Left renal pelvis (tissue), 4 donors: ENCODE results near the gene MICAL3. TPM values are rescaled to one million over a fixed set of nuclear protein-coding genes. Genes with fewer than 3 reads are reported as not detected.
"Not testable (repeated sequence)": the region's sequence is repeated elsewhere in the genome, so short reads cannot be mapped to it uniquely, and the experiment has no call there.

Source experiments
- DNase-seq, 4 donors: peaks; one replicate each; pipeline ENCODE4 v3.0.0-alpha.2; 2013; ENCODE audit warnings: low read depth in 4 of 4, low spot score in 3 of 4
- polyA plus RNA-seq, 4 donors: library from polyadenylated mRNA; unstranded; fragments of 120-200 nt; gene quantifications; one replicate each; pipeline ENCODE4 v1.2.1, GENCODE V29; 2013; ENCODE audit not compliant: insufficient read length in 4 of 4

Gene MICAL3
- polyA plus RNA-seq, 4 donors: 20.7 to 37.1 (median 34.1) TPM

DNA sequence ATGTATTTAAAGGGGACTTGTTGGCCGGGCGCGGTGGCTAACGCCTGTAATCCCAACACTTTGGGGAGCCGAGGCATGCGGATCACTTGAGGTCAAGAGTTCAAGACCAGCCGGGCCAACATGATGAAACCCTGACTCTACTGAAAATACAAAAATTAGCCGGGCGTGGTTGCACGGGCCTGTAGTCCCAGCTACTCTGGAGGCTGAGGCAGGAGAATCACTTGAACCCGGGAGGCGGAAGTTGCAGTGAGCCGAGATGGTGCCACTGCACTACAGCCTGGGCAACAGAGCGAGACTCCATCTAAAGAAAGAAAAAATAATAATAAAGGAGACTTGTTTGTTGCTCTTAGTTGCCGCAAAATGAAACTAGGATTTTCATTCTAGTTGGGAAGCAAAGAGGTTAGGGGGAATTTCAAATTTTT is 22.5 kb downstream of the MICAL3 start:
- not testable (repeated sequence) for DNase-seq

GRCh38 chr22:18001040-18001893 is 23.1 kb downstream of the MICAL3 start:
- DNase-seq: peak; percentile 93 to 95 (median 94)

- DNase-seq: no peak
These were observed 23.8 kb downstream of the MICAL3 start for GRCh38 chr22:18000441-18001039.

- no peak for DNase-seq
These were observed 24.5 kb downstream of the MICAL3 start for GRCh38 chr22:17999851-18000250.

- DNase-seq: no peak
These were observed 25.4 kb downstream of the MICAL3 start for GRCh38 chr22:17998913-17999312.

DNA sequence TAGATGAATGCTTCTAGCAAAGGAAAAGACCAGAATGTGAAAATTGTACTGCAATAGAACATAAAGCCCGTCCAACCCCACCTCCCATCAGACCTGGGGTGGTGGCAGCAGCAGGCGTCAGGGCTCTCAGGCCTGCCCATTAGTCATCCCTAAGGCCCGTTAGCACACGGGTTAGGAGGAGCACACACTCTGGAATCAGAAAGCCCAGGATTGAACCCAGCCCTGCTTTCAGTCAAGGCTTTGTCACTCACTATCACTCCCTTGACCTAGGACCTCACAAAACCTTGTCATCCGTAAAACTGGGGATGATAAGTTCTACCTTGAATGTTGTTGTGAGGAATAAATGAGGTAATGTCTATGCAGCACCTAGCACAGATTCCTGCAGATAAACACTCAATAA is 26.9 kb downstream of the MICAL3 start:
- DNase-seq: no peak

- not testable (repeated sequence) for DNase-seq
These were observed 29.1 kb downstream of the MICAL3 start for GRCh38 chr22:17995256-17995655.

- no peak for DNase-seq
These were observed 29.8 kb downstream of the MICAL3 start for GRCh38 chr22:17994424-17995108.

GRCh38 chr22:17992976-17993375 is 31.4 kb downstream of the MICAL3 start:
- DNase-seq: not testable (repeated sequence)

- DNase-seq: not testable (repeated sequence)
These were observed 32.4 kb downstream of the MICAL3 start for GRCh38 chr22:17991992-17992391.

DNA sequence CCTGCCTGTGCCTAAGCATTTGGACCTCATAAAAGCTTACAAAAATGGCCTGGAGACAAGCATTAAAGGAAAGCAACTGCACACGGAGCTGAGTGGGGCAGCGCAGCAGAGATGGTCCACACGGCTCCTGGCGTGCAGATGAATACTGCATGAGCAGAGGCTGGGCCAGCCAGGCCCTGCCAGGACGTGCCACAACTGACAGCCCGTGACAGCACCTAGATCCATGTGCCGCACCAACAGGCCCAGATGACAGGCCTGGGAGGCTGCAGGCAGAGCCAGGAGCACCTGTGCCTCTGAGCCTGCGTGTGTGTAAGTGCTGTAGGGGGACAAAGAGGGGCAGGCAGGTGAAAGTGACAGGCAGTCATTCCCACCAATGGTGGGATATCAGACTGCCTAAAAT is 33.4 kb downstream of the MICAL3 start:
- no peak for DNase-seq

DNA sequence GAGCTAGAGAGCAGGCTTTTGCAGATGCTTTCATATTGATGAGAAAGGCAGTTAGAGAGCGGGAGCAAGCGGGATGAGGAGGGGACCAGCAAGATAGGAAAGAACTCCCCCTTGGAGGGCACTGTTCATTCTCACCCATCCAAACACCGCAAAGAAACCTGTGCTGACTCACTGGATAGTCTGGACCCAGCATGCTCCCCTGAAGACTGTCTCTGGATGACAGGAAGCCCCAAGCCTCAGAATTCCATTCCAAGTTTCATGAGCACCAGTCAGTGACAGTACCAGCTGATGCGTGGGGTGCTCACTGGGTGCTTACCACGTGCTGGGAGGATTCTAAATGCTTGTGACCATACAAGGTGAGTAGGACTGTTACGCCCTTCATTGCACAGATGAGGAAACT is 34.2 kb downstream of the MICAL3 start:
- DNase-seq: no peak

- no peak for DNase-seq
These were observed 35.4 kb downstream of the MICAL3 start for GRCh38 chr22:17988800-17989513.

- no peak for DNase-seq
These were observed 38.8 kb downstream of the MICAL3 start for GRCh38 chr22:17985606-17986005.

- DNase-seq: not testable (repeated sequence)
These were observed 39.3 kb downstream of the MICAL3 start for GRCh38 chr22:17985071-17985470.

GRCh38 chr22:17984114-17984513 is 40.2 kb downstream of the MICAL3 start:
- no peak for DNase-seq

DNA sequence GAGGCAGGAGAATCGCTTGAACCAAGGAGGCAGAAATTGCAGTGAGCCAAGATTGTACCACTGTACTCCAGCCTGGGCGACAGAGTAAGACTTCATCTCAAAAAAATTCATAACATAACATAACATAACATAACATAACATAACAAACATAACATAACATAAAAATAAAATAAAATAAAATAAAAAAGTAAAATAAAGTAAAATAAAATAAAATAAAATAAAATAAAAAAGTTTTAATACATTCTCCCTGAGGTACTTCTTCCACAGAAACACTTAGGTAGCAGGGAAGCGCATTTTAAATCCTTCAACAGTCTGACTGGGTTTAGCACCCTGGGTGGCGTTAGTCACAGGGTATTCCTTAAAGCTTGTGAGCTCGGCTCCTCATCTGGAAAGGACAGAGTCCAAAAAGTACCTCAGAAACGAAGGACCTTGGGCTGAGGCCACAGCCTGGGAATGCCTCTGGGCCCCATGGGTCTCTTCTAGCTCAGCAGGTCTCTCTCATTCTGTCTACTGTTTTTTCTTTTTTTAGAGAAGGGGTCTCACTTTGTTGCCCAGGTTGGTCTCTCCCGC is 41.7 kb downstream of the MICAL3 start:
- DNase-seq: no peak

DNA sequence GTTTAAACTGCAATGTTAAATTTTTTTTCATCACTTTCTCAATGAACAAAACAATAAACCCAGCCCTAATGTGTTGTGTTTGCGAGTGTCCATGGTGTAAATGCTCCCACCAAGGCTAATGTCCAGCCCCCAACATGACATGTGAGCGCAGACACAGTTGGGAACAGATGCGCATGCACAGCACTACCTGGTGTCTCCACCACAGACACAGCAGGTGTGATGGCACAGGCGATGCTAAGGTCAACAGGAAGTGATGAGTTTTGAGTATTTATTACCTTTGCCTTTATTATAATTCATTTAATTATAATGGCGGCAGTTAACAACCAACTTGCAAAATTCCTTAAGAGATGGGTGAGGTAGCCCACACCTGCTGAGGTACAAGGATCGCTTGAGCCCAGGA is 42.9 kb downstream of the MICAL3 start:
- no peak for DNase-seq

GRCh38 chr22:17980638-17981051 is 43.7 kb downstream of the MICAL3 start:
- no peak for DNase-seq

DNA sequence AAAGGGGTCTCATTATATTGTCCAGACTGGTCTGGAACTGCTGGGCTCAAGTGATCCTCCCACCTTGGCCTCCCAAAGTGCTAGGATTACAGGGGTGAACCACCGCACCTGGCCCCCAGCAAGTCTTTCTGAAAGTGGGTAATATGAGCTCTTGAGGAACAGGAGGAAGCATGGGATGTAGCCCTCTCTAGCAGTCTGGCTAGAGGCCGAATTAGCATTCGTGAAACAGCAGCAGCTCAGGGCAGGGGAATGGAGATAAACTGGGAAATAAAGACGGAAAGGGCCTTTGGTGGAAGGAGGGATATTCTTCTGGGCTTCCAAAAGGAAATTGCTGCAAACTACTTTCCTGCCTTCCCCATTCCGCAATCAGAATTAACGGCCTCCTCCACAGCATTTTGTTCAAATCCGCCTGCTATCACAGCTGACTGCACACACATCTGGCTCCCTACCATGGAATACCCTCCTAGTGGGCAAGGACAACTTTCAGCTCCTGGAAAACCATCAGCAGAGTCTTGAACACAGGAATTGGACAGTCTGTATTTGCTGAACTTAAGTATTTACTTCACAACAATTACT is 44.3 kb downstream of the MICAL3 start:
- DNase-seq: no peak
